Measurements from ENCODE around the gene SSUH2. TPM values are rescaled to one million over a fixed set of nuclear protein-coding genes. Genes with fewer than 3 reads are reported as not detected.
A peak's percentile ranks its signal among the peaks of the same experiment; 100 is the strongest.

SSUH2 gene
- total RNA-seq, 1 donor = not detected

DNA sequence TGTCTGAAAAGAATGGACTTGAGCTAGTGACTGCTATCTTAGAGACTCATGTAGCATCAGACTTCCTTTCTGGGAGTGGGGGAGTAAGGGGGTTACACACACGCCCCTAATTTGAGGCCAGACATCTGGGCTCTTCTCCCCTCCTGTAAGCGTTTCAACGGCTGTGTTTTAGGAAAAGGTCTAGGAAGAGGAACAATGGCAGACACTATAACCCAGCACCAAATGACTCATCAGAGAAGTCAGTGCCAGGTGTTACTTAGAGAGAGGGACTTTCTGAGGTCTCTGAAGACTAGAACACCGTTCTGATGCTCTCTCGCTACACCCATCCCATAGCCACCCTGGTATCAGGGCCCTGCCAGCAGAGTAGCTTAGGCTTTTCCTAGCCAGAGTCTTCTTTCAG lies 65.5 kb downstream of the SSUH2 start:
- no peak for DNase-seq (ENCODE audit: low read depth)
- H3K4me3 ChIP-seq (ENCODE audit: low read depth, low read length) = no peak overlapping the region
- TF ChIP-seq, protein P1, sequence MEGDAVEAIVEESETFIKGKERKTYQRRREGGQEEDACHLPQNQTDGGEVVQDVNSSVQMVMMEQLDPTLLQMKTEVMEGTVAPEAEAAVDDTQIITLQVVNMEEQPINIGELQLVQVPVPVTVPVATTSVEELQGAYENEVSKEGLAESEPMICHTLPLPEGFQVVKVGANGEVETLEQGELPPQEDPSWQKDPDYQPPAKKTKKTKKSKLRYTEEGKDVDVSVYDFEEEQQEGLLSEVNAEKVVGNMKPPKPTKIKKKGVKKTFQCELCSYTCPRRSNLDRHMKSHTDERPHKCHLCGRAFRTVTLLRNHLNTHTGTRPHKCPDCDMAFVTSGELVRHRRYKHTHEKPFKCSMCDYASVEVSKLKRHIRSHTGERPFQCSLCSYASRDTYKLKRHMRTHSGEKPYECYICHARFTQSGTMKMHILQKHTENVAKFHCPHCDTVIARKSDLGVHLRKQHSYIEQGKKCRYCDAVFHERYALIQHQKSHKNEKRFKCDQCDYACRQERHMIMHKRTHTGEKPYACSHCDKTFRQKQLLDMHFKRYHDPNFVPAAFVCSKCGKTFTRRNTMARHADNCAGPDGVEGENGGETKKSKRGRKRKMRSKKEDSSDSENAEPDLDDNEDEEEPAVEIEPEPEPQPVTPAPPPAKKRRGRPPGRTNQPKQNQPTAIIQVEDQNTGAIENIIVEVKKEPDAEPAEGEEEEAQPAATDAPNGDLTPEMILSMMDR (IDR thresholded peaks at IDR 0.05; ENCODE audit: insufficient read depth, low read length) = no peak

DNA sequence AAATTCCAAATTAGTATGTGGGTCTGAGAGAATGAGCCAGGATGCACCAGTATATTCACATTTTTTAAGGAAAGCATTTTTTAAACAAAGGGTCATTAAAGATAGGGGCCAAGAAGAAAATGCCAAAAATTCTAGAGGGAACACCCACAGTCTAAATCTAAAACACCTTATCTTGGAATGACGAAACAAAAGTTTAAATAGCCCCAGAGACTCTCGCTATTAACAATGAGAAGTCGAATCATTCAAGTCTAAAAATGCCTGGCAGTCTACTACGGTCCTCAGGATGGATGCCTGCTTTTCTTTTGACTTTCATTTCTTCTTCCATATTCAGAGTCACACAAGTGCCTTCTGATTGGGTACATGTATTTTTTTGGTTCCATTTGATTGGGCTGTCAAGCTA lies 66.3 kb downstream of the SSUH2 start:
- TF ChIP-seq, protein P1 (IDR thresholded peaks at IDR 0.05; ENCODE audit: insufficient read depth, low read length) = no peak
- DNase-seq (ENCODE audit: low read depth) = peak; percentile 79

DNA sequence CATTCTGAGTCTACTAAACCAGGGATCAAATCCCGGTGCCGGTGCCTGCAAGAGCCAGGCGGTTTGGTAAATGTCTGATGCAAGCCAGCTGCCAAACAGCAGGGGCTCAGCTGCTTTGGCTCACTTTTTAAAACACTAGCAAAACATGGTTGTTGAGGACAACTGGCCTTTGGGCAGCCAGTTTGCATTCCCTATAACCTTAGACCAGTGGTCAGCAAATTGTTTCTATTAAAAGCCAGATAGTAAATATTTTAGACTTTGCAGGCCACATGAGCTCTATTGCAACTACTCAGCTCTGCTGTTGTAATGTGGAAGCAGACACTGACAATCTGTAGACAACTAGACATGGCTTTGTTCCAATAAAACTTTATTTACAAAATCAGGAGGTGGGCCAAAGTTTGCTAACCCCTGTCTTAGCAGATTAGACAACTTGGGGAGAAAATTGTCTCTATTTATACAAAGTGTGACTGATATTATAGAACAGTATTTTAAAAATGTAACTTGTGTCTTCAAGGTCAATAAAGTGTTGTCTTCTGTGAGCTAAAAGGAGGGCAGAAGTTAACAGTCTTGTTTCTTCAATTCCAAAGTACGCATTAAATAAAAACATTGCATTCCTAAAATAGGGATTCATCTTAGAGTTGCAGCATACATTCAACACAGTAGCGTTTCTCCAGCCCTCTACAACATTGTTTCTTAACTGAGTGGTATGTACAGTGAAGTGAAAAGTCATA lies 67.6 kb downstream of the SSUH2 start:
- no peak overlapping the region for H3K4me3 ChIP-seq (ENCODE audit: low read depth, low read length)
- DNase-seq (ENCODE audit: low read depth) = peak; percentile 41
- TF ChIP-seq, protein P1 (IDR thresholded peaks at IDR 0.05; ENCODE audit: insufficient read depth, low read length) = no peak

More for the DNA sequence above, 66.3 kb downstream of the SSUH2 start:
- H3K4me3 ChIP-seq (ENCODE audit: low read depth, low read length) = no peak overlapping the region

GRCh38 chr3:8576436-8576835 lies 68.2 kb downstream of the SSUH2 start:
- DNase-seq (ENCODE audit: low read depth) = no peak
- no peak overlapping the region for H3K4me3 ChIP-seq (ENCODE audit: low read depth, low read length)
- TF ChIP-seq, protein P1 (IDR thresholded peaks at IDR 0.05; ENCODE audit: insufficient read depth, low read length) = no peak

- TF ChIP-seq, protein P1 (IDR thresholded peaks at IDR 0.05; ENCODE audit: insufficient read depth, low read length) = no peak
- H3K4me3 ChIP-seq (ENCODE audit: low read depth, low read length) = no peak overlapping the region
- peak; percentile 33 for DNase-seq (ENCODE audit: low read depth)
These were observed 69.1 kb downstream of the SSUH2 start for GRCh38 chr3:8575364-8576104.

- TF ChIP-seq, protein P1 (IDR thresholded peaks at IDR 0.05; ENCODE audit: insufficient read depth, low read length) = no peak
- DNase-seq (ENCODE audit: low read depth) = no peak
- no peak overlapping the region for H3K4me3 ChIP-seq (ENCODE audit: low read depth, low read length)
These were observed 69.8 kb downstream of the SSUH2 start for GRCh38 chr3:8574670-8575322.
